Sigmoid colon (tissue), 3 donors: Measurements from ENCODE around the gene NEURL4.

ENCODE experiments used
- POLR2A ChIP-seq, 2 donors: fragments of 450-650 bp; IDR thresholded peaks; one replicate each; pipeline ENCODE4 v1.6.1; 2016; ENCODE audit warnings: antibody characterized with exemption in 2 of 2, mild to moderate bottlenecking in 2 of 2, moderate library complexity in 2 of 2
- TF ChIP-seq, protein P1 (sequence below), 4 experiments: fragments of 450-650 bp in 3 of 4; fragments of 200-600 bp in 1 of 4; IDR thresholded peaks; one replicate each; pipeline ENCODE4 v1.5.1; 2016 to 2019; ENCODE audit warnings: antibody characterized with exemption in 4 of 4, mild to moderate bottlenecking in 3 of 4, moderate library complexity in 2 of 4

GRCh38 chr17:7346761-7347614 is 17.9 kb upstream of the NEURL4 start:
- TF ChIP-seq, protein P1, sequence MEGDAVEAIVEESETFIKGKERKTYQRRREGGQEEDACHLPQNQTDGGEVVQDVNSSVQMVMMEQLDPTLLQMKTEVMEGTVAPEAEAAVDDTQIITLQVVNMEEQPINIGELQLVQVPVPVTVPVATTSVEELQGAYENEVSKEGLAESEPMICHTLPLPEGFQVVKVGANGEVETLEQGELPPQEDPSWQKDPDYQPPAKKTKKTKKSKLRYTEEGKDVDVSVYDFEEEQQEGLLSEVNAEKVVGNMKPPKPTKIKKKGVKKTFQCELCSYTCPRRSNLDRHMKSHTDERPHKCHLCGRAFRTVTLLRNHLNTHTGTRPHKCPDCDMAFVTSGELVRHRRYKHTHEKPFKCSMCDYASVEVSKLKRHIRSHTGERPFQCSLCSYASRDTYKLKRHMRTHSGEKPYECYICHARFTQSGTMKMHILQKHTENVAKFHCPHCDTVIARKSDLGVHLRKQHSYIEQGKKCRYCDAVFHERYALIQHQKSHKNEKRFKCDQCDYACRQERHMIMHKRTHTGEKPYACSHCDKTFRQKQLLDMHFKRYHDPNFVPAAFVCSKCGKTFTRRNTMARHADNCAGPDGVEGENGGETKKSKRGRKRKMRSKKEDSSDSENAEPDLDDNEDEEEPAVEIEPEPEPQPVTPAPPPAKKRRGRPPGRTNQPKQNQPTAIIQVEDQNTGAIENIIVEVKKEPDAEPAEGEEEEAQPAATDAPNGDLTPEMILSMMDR (IDR thresholded peaks at IDR 0.05), result no peak
- TF ChIP-seq POLR2A (IDR thresholded peaks at IDR 0.05), result no peak
